OCI-LY3 (cell line): ENCODE results near the gene WDR46.

Experiments used
- H2AFZ ChIP-seq: fragments of 200-600, 300-600 bp; shearing (Covaris generic); 2 replicates; pipeline ENCODE4 v1.6.0; 2014; ENCODE audit warnings: antibody characterized with exemption, low read depth, low read length
- H3K27ac ChIP-seq: fragments of 200-600, 300-600 bp; sonication (generic); 2 replicates; pipeline ENCODE4 v1.5.1; 2014; ENCODE audit warnings: mild to moderate bottlenecking, low read length, moderate library complexity, mixed read lengths
- H3K27me3 ChIP-seq: fragments of 200-600, 300-600 bp; sonication (generic); 2 replicates; pipeline ENCODE4 v1.6.1; 2014; ENCODE audit warnings: low read depth, low read length, mixed read lengths
- H3K36me3 ChIP-seq: fragments of 200-600, 300-600 bp; sonication (generic); replicated peaks from 2 replicates; pipeline ENCODE3; 2014; ENCODE audit warnings: low read depth, low read length, mixed read lengths
- H3K4me1 ChIP-seq: fragments of 300-600, 200-600 bp; sonication (generic); 2 replicates; pipeline ENCODE4 v1.6.1; 2014; ENCODE audit warnings: low read length, mixed read lengths
- H3K4me2 ChIP-seq: fragments of 200-600, 300-600 bp; sonication (generic); 2 replicates; pipeline ENCODE4 v1.6.1; 2014; ENCODE audit warnings: low read length, mixed read lengths
- H3K4me3 ChIP-seq: fragments of 300-600, 200-600 bp; sonication (generic); 2 replicates; pipeline ENCODE4 v1.5.1; 2014; ENCODE audit warnings: antibody characterized with exemption, mild to moderate bottlenecking, low read length, moderate library complexity
- H3K79me2 ChIP-seq: fragments of 300-600, 200-600 bp; shearing (Covaris generic); 2 replicates; pipeline ENCODE4 v1.6.1; 2014; ENCODE audit warnings: mild to moderate bottlenecking, low read length, mixed read lengths
- H3K9ac ChIP-seq: fragments of 300-600, 200-600 bp; shearing (Covaris generic); 2 replicates; pipeline ENCODE4 v1.6.0; 2014; ENCODE audit warnings: mild to moderate bottlenecking, low read length, moderate library complexity
- H3K9me3 ChIP-seq: fragments of 200-600, 300-600 bp; shearing (Covaris generic); 2 replicates; pipeline ENCODE4 v1.6.1; 2014; ENCODE audit warnings: low read length, mixed read lengths; ENCODE audit not compliant: insufficient read depth
- H4K20me1 ChIP-seq: fragments of 200-600, 300-600 bp; sonication (generic); 2 replicates; pipeline ENCODE4 v1.6.1; 2016; ENCODE audit warnings: low read length, mixed read lengths; ENCODE audit not compliant: insufficient read depth
- EZH2phosphoT487 ChIP-seq: fragments of 200-600 bp; shearing (Covaris generic); IDR thresholded peaks from 2 replicates; pipeline ENCODE4 v1.6.1; 2018; ENCODE audit warnings: antibody characterized with exemption, mixed run types, low read depth
- TF ChIP-seq, protein P1 (sequence below): fragments of 200-600, 300-600 bp; sonication (generic); IDR thresholded peaks from 2 replicates; pipeline ENCODE4 v1.5.1; 2014; ENCODE audit warnings: antibody characterized with exemption, low read length, low read depth

Gene WDR46

DNA sequence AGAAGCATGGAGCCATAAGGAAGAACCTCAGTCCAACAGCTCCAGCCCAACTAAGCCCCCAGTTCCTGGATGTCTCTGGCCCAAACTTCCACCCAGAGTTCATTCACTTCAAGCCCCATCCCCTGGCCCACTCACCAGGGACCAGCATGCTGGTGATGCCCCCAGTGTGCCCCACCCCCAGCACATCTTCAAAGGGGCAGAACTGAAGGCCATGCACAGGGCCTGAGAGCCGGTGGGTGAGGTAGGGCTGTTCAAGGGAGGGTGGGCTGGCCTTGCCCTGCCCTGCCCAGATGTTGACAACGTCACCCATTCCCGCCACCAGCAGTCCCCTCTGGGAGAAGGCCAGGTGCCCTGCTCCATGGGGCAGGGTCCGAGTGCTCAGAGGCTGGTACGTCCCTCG is 8.5 kb downstream of the WDR46 start:
- peaks cover 20% of the 10 kb centered on the region for H3K4me1 ChIP-seq
- H3K27ac ChIP-seq: no peak overlapping the region
- no peak overlapping the region for H3K4me3 ChIP-seq
- no peak overlapping the region for H3K4me2 ChIP-seq
- no peaks in the 10 kb centered on the region for H3K27me3 ChIP-seq
- peaks cover 4% of the 10 kb centered on the region for H3K79me2 ChIP-seq
- peaks cover 12% of the 10 kb centered on the region for H3K36me3 ChIP-seq
- H4K20me1 ChIP-seq: peaks cover 12% of the 10 kb centered on the region
- TF ChIP-seq, protein P1, sequence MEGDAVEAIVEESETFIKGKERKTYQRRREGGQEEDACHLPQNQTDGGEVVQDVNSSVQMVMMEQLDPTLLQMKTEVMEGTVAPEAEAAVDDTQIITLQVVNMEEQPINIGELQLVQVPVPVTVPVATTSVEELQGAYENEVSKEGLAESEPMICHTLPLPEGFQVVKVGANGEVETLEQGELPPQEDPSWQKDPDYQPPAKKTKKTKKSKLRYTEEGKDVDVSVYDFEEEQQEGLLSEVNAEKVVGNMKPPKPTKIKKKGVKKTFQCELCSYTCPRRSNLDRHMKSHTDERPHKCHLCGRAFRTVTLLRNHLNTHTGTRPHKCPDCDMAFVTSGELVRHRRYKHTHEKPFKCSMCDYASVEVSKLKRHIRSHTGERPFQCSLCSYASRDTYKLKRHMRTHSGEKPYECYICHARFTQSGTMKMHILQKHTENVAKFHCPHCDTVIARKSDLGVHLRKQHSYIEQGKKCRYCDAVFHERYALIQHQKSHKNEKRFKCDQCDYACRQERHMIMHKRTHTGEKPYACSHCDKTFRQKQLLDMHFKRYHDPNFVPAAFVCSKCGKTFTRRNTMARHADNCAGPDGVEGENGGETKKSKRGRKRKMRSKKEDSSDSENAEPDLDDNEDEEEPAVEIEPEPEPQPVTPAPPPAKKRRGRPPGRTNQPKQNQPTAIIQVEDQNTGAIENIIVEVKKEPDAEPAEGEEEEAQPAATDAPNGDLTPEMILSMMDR: no peak
- TF ChIP-seq EZH2phosphoT487: no peak
- no peak overlapping the region for H2AFZ ChIP-seq
- H3K9ac ChIP-seq: no peak overlapping the region
- H3K9me3 ChIP-seq: no peaks in the 10 kb centered on the region

DNA sequence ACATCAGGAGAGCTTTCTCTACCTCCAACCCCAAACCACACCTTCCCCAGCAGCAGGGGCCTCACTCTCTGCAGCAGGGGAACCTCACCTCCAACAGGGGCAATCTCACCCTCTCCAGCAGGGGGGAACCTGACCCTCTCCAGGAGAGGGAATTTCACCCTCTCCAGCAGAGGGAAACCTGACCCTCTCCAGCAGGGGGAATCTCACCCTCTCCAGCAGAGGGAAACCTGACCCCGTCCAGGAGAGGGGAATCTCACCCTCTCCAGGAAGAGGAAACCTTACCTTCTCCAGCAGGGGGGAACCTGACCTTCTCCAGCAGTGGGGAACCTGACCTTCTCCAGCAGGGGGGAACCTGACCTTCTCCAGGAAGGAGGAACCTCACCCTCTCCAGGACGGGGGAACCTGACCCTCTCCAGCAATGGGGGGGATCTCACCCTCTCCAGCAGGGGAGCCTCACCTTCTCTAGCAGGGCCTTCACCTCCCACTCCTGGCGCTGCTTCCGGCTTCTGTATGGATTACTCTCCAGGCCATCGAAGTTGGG is 9.0 kb downstream of the WDR46 start:
- Histone ChIP-seq H3K27me3 (no peaks in the 10 kb centered on the region), H4K20me1 (peaks cover 17% of the 10 kb centered on the region), H3K36me3 (peaks cover 17% of the 10 kb centered on the region), H3K9ac (no peak overlapping the region), H3K27ac (no peak overlapping the region), H3K9me3 (no peaks in the 10 kb centered on the region), H2AFZ (no peak overlapping the region), H3K4me1 (peaks cover 24% of the 10 kb centered on the region), H3K4me3 (no peak overlapping the region), H3K4me2 (no peak overlapping the region), H3K79me2 (peaks cover 9% of the 10 kb centered on the region)
- TF ChIP-seq, protein P1: peak; percentile 32
- no peak for TF ChIP-seq EZH2phosphoT487

DNA sequence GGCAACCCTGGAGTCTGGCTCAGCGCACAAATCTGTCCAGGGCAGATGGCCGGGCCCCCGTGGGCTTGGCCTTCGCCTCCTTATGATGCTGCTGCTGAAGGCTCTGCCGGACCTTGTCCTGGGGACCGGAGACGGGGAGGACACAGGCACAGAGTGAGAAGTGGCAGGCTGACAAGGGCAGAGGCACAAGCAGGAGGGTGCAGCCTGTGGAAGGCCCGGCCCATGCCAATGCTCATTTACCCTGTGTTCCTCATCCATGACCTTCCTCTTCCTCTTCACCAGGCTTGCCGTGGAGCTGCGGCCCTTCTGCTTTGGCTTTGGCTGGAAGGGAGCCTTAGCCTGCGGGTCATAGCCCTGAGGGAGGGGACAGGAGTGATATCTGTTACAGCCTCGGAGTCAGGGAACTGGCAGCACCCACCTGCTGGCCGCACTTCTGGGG is 9.8 kb downstream of the WDR46 start:
- Histone ChIP-seq H3K9me3 (no peaks in the 10 kb centered on the region), H3K4me3 (no peak overlapping the region), H3K27me3 (no peaks in the 10 kb centered on the region), H3K27ac (no peak overlapping the region), H2AFZ (no peak overlapping the region), H3K4me1 (peaks cover 32% of the 10 kb centered on the region), H3K79me2 (peaks cover 16% of the 10 kb centered on the region), H4K20me1 (peaks cover 24% of the 10 kb centered on the region), H3K9ac (no peak overlapping the region), H3K4me2 (no peak overlapping the region), H3K36me3 (peaks cover 25% of the 10 kb centered on the region)
- no peak for TF ChIP-seq EZH2phosphoT487
- TF ChIP-seq, protein P1: no peak

DNA sequence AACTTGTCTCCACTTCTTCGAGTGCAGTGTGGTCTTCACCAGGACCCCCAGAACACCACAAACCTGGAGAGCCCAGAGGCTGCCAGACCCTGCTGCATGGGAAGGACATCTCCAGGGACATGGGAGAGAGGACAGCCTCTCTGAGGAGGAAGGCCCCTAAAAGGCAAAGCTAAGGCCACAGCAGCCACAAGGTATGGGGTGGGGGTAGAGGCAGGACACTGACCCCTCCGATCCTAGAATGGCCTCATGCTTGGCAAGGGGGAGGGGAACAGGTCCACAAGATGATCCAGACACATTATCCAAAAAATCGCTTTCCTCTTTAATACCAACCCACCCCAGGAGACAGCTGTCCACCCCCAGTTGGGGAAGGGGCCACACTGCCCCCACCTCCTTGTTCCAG is 10.2 kb downstream of the WDR46 start:
- H3K4me3 ChIP-seq: no peak overlapping the region
- peaks cover 37% of the 10 kb centered on the region for H3K4me1 ChIP-seq
- H2AFZ ChIP-seq: no peak overlapping the region
- H3K9me3 ChIP-seq: no peaks in the 10 kb centered on the region
- peaks cover 29% of the 10 kb centered on the region for H3K36me3 ChIP-seq
- H4K20me1 ChIP-seq: peaks cover 29% of the 10 kb centered on the region
- TF ChIP-seq EZH2phosphoT487: no peak
- TF ChIP-seq, protein P1: no peak
- H3K9ac ChIP-seq: no peak overlapping the region
- no peak overlapping the region for H3K4me2 ChIP-seq
- no peaks in the 10 kb centered on the region for H3K27me3 ChIP-seq
- H3K79me2 ChIP-seq: peaks cover 21% of the 10 kb centered on the region
- H3K27ac ChIP-seq: no peak overlapping the region
